Gastroesophageal sphincter (tissue), 3 donors: ENCODE data around the gene HMGN4.

Experiments used
- CTCF ChIP-seq, 4 experiments: fragments of 200-600 bp in 2 of 4; fragments of 450-650 bp in 2 of 4; sonication (generic) in 1 of 4; IDR thresholded peaks; one replicate each; pipeline ENCODE4 v1.5.1; 2017 to 2019; ENCODE audit warnings: antibody characterized with exemption in 4 of 4, mild to moderate bottlenecking in 2 of 4, moderate library complexity in 2 of 4
- POLR2A ChIP-seq, 2 donors: fragments of 450-650 bp; IDR thresholded peaks; one replicate each; pipeline ENCODE4 v1.6.1; 2017; ENCODE audit warnings: antibody characterized with exemption in 2 of 2, mild to moderate bottlenecking in 2 of 2, moderate library complexity in 1 of 2

- TF ChIP-seq POLR2A (IDR thresholded peaks at IDR 0.05) (no peak), CTCF (IDR thresholded peaks at IDR 0.05) (no peak)
These were observed 16.2 kb downstream of the HMGN4 start for GRCh38 chr6:26554447-26554696.
